ENCODE results near the gene OTOG.

GRCh38 chr11:17684550-17684949 is 137.5 kb downstream of the OTOG start:
- TF ChIP-seq CTCF (IDR thresholded peaks at IDR 0.05) (no peak), POLR2A (IDR thresholded peaks at IDR 0.05) (no peak)
